ENCODE results near the gene CTDP1. TPM values are rescaled to one million over a fixed set of nuclear protein-coding genes. Genes with fewer than 3 reads are reported as not detected.

The CTDP1 gene
- total and polyA plus RNA-seq, 9 of the 15 experiments (the other 6 are each of a cell fraction or from before 2014, with no cell fraction given) = 0.07 to 19.2 (median 4.0) TPM

DNA sequence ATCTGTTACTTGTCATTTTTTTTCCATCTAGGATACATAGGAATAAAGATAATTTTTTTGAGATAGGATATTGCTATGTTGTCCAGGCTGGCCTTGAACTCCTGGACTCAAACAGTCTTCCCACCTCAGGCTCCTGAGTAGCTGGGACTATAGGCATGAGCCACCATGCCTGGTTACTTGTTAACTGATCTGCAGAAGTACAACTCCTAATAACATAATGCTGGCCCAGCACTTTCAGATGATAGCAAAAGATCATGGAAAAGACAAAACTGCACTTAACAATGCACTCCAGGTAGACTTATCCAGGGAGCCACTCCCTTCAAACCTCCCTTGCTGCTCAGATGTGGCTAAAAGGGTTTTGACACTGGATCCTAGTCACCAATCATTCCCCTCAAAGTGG, 11.4 kb upstream of the CTDP1 start (continued):
- TF ChIP-seq ZNF518B (CRISPR knock-in tag; IDR thresholded peaks at IDR 0.05) (no peak), YBX1 (IDR thresholded peaks at IDR 0.05) (no peak), SRSF3 (IDR thresholded peaks at IDR 0.05; ENCODE audit: insufficient read depth, low read length) (no peak)

- intact Hi-C loops (cut with micrococcal nuclease) (no loop called here), in situ Hi-C loops (cut with MboI) (no loop called here)
- Histone ChIP-seq H3K4me1 (replicated peaks in 1 of 2; ENCODE audit: control insufficient read depth in 2 of 2, insufficient read depth in 2 of 2, low read length in 2 of 2) (peaks cover 6% of the 10 kb centered on the region in 2 experiments; a peak in 4 of 5 replicates), H3K36me3 (ENCODE audit: control insufficient read depth, insufficient read depth, low read length) (peaks cover 14% of the 10 kb centered on the region; the same call in 2 of the 3 replicates), H3K9me3 (replicated peaks; ENCODE audit: control insufficient read depth, insufficient read depth, low read depth, low read length) (no peaks in the 10 kb centered on the region), H3K4me3 (no peak overlapping the region), H3K9ac (ENCODE audit: insufficient read depth in 1 of 2, low read depth in 2 of 2, low read length in 2 of 2) (0 out of 4 replicates have a peak overlapping the region, but pooled peaks of 1 of the 2 experiments have one; percentile 43), H3K27me3 (ENCODE audit: control insufficient read depth in 2 of 2, insufficient read depth in 2 of 2, low read length in 2 of 2) (no peaks in the 10 kb centered on the region), H3K9me1 (ENCODE audit: control insufficient read depth, insufficient read depth, low read length) (no peaks in the 10 kb centered on the region), H3K27ac (ENCODE audit: extremely low read depth, low read depth, low read length) (no peak overlapping the region), H2AFZ (ENCODE audit: low read depth, low read length) (no peak overlapping the region), H3K79me2 (ENCODE audit: control insufficient read depth, insufficient read depth, low read length) (peaks cover 10% of the 10 kb centered on the region), H3K4me2 (ENCODE audit: insufficient read depth, low read length) (no peak overlapping the region), H4K20me1 (replicated peaks; ENCODE audit: control insufficient read depth, insufficient read depth, low read length) (no peaks in the 10 kb centered on the region)
- ChIA-PET CTCF (ENCODE audit: low intra/inter-chr PET ratio) (no interaction called here), POLR2A (interaction anchor here (0.7 kb wide), 1 partner anchor 146 kb away, joined by 3 read pairs; no protein-coding TSS in a partner anchor)
- WGBS (ENCODE audit: insufficient coverage, low coverage, missing lambda C conversion rate) = 45% methylated on average over 15 of the region's 19 CpGs
- no peak for FAIRE-seq
- no TSS peak for BruUV-seq (replicated peaks)
- TF ChIP-seq XRCC3 (IDR thresholded peaks at IDR 0.05) = no peak
- no peak for TF ChIP-seq ZNF586 (CRISPR knock-in tag; conservative IDR thresholded peaks at IDR 0.05)
- TF ChIP-seq, protein P1, sequence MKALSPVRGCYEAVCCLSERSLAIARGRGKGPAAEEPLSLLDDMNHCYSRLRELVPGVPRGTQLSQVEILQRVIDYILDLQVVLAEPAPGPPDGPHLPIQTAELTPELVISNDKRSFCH (CRISPR knock-in tag; IDR thresholded peaks at IDR 0.05) = no peak
- TF ChIP-seq, protein P1 (tag; IDR thresholded peaks at IDR 0.05) = no peak
- ATAC-seq = no peak
- no peak for DNase-seq (ENCODE audit: extremely low read depth in 1 of 4, low spot score in 3 of 4)
Observed at GRCh38 chr18:79672490-79673276, 6.9 kb upstream of the CTDP1 start.
